ENCODE results near the gene KCTD11.
"Not testable (repeated sequence)": the region's sequence is repeated elsewhere in the genome, so short reads cannot be mapped to it uniquely, and the experiment has no call there.

KCTD11 gene

GRCh38 chr17:7321466-7321865 lies 30.5 kb upstream of the KCTD11 start:
- no peak for DNase-seq

- DNase-seq = no peak
Observed at GRCh38 chr17:7322520-7323194, 29.3 kb upstream of the KCTD11 start.

- DNase-seq = peak in 7 of 56 donors; percentile 9 to 58 (median 18)
Observed at GRCh38 chr17:7323731-7324437, 28.1 kb upstream of the KCTD11 start.

GRCh38 chr17:7324438-7324779 lies 27.6 kb upstream of the KCTD11 start:
- DNase-seq = no peak

DNA sequence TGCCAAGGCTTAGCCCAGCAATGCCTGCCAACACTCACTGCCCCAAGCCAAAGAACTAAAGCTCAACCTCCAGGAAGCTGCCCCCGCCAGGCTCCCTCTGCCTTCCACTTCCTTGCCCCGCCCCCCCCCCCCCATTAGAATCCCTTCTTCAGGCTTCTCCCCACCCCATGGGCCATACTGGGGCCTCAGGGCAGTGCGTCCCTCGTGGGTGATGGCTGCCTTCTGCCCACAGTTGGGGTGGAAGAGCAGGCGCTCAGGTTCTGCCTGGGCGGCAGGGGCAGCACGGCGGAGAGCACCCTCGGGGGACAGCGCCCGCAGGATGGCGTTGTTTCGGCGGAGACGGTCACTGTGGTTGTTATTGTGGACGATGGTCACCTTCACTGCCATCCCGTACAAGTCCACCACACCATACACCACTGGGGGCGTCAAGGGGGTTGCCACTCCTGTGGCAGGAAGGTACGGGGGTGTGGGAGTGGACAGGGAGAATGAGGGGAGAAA lies 26.9 kb upstream of the KCTD11 start:
- DNase-seq = no peak

GRCh38 chr17:7326186-7326585 lies 25.8 kb upstream of the KCTD11 start:
- no peak for DNase-seq

- no peak for DNase-seq
Observed at GRCh38 chr17:7327056-7327455, 24.9 kb upstream of the KCTD11 start.

DNA sequence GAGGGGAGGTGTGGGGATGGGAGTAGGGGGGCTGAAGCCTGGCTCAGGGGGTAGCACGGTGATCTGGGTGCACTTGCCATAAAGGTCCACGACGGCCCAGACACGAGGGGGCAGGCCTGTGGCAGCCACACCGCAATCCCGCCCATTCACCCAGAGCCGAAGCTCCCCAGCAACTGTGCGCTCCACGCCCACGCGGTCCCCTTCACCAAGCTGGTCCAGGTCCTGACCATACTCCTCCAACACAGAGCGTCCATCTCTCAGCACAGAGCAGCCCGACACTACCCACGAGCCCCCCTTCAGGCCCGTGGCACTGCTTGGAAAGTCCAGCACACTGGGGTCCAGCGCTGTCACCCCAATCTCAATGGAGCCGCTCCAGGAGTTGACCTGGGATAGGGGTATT lies 24.5 kb upstream of the KCTD11 start:
- DNase-seq = no peak

GRCh38 chr17:7328009-7328408 lies 24.0 kb upstream of the KCTD11 start:
- DNase-seq = no peak

GRCh38 chr17:7328840-7329373 lies 23.1 kb upstream of the KCTD11 start, which contains the start of gene NEURL4:
Gene NEURL4 (minus strand): TSS chr17:7329335. CDS start chr17:7329312, 23 bp downstream.
- peak in 4 of 56 donors; percentile 51 to 63 (median 56) for DNase-seq

DNA sequence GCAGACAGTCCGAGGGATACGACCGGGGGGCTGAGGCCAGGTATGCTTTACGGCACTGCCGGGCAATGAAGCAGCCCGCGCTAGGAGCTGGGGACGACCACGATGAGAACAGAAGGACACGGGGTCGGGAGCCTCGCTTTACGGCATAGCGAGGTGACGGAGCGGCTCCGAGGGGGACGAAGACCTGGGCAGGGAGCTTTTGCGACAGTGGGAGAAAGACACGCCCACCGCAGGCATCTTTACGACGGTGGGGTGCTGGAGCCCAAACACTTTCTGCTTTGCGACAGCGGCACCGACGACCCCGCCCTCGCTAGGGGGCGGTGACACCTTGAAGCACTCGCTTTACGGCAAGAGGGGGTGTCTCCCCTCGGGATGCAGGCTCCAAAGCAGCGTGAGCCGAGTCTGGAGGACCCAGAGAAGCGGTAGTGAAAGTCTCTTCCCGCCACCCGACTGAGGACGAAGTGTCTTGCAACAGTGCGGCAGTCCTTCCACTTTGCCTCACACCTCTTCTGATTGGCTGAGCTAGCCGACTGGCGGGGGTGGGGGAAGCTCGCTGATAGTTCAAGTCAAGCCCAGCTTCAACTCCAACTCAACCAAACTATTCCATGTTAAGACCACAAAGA lies 22.5 kb upstream of the KCTD11 start:
- DNase-seq = peak; percentile 78 to 100 (median 97)

DNA sequence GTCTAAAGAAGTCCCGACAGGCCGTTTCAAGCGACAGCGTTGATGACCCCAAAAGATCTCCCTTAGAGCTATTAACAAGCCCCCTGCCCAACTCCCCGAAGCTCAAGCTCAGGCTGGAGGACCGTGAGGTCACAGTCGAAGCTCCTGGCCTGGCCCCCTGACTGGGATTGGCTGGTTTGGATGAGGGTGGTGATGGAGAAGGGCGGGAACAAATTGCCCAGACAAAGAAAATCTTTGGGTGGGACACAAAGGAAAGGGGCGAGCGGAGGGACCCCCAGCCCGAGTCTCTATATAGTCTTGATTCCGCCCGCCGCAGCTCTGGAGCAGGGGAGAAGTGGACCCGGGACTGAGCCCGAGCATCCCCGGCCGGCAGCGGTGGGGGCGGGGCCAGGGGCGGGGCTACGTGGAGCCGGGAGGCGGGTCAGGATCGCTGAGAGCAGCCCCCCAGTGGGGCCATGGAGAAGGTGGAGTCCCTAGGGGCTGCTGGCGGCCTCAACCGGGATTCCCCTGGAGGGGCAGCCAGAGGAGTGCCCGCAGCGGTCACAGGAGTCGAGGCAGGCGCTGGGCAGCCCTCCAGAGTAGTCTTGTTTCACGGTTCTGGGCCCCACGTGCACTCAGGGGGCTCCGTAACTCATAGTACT lies 21.8 kb upstream of the KCTD11 start:
- DNase-seq = peak in 50 of 56 donors; percentile 30 to 88 (median 74)

GRCh38 chr17:7330638-7331015 lies 21.3 kb upstream of the KCTD11 start:
- DNase-seq = no peak

GRCh38 chr17:7332111-7332510 lies 19.9 kb upstream of the KCTD11 start:
- DNase-seq = no peak

- DNase-seq = not testable (repeated sequence)
Observed at GRCh38 chr17:7332600-7333069, 19.3 kb upstream of the KCTD11 start.

DNA sequence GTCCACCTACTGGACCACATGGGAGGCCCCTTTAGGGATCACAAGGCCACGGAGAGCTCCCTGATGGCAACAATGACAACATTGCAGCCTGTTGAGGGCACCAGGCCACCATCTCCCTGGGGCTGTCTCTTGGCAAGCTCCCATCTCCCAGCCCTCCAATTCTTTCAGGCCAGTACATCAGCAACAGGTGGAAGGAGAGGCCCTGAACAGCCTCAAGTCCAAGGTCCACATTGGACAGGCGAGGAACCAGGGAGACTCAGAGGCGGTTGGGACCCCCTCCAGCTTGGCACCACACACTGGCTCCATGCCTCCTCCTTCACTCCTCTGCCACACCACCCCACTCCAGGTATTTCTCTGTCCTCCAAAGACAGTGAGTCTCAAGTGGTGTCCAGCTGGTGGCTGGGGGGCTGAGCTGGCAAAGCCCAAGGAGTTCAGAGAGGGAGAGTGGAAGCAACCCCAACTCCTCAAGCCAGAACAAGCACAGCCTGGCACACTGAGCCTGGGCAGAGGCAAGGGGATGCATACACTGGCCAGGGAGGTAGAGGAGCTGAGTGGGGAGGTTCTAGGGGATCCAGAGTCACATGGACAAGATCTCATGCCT lies 16.9 kb upstream of the KCTD11 start:
- no peak for DNase-seq

DNA sequence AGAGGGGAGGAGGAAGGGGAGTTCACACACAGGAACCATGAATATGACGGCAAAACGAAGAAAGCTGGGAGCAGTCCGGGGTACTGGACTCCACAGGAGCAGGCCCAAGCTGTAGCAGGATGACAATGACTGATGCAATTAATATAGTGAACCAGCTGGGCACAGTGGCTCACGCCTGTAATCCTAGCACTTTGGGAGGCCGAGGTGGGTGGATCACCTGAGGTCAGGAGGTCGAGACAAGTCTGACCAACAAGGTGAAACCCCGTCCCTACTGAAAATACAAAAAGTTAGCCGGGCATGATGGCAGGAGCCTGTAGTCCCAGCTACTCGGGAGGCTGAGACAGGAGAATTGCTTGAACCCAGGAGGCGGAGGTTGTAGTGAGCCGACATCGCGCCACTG lies 16.2 kb upstream of the KCTD11 start:
- not testable (repeated sequence) for DNase-seq

GRCh38 chr17:7336240-7337175 lies 15.5 kb upstream of the KCTD11 start, which contains the start of gene ACAP1:
Gene ACAP1 (plus strand): TSS chr17:7336529. CDS start chr17:7336735, 206 bp downstream.
- no peak for DNase-seq

- DNase-seq = not testable (repeated sequence)
Observed at GRCh38 chr17:7337600-7337999, 14.4 kb upstream of the KCTD11 start.

DNA sequence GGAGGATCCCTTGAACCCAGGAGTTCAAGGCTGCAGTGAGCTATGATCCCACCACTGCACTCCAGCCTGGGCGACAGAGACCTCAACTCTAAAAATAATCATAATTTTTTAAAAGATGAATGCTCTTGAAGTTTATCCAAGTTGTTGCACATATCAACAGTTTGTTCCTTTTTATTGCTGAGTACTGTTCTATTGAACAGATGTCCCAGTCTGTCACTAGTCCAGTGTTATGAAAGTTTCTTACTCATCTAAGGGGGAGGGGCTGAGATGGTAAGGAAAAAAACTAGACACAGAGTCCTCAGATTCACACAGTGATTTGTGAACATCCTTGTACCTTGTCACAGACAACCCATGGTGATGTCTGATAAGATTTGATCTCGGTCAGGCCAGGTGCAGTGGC lies 11.8 kb upstream of the KCTD11 start:
- no peak for DNase-seq

Data from amygdala (tissue), 56 donors.